ENCODE measurements around the gene PIK3AP1. TPM values are rescaled to one million over a fixed set of nuclear protein-coding genes. Genes with fewer than 3 reads are reported as not detected.

Gene PIK3AP1
- total RNA-seq, 1 experiment from 2014 or later, result 1.7 TPM

GRCh38 chr10:96663797-96664196, 56.5 kb downstream of the PIK3AP1 start:
- no peak for TF ChIP-seq EZH2 (IDR thresholded peaks at IDR 0.05; ENCODE audit: low read depth)
- TF ChIP-seq, protein P1, sequence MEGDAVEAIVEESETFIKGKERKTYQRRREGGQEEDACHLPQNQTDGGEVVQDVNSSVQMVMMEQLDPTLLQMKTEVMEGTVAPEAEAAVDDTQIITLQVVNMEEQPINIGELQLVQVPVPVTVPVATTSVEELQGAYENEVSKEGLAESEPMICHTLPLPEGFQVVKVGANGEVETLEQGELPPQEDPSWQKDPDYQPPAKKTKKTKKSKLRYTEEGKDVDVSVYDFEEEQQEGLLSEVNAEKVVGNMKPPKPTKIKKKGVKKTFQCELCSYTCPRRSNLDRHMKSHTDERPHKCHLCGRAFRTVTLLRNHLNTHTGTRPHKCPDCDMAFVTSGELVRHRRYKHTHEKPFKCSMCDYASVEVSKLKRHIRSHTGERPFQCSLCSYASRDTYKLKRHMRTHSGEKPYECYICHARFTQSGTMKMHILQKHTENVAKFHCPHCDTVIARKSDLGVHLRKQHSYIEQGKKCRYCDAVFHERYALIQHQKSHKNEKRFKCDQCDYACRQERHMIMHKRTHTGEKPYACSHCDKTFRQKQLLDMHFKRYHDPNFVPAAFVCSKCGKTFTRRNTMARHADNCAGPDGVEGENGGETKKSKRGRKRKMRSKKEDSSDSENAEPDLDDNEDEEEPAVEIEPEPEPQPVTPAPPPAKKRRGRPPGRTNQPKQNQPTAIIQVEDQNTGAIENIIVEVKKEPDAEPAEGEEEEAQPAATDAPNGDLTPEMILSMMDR (conservative IDR thresholded peaks at IDR 0.05), result no peak
- Histone ChIP-seq H2AFZ (no peak overlapping the region), H3K36me3 (ENCODE audit: low read depth) (no peaks in the 10 kb centered on the region), H3K4me2 (no peak overlapping the region), H3K4me1 (replicated peaks; ENCODE audit: insufficient read depth) (peaks cover 8% of the 10 kb centered on the region; the same call in 1 of the 2 replicates), H4K20me1 (ENCODE audit: insufficient read depth) (no peaks in the 10 kb centered on the region), H3K27me3 (ENCODE audit: insufficient read depth, low read depth) (no peaks in the 10 kb centered on the region), H3K9me2 (ENCODE audit: insufficient read depth) (no peaks in the 10 kb centered on the region), H3F3A (ENCODE audit: insufficient read depth, low read depth) (no peaks in the 10 kb centered on the region; the same call in none of the 2 replicates), H3K9me3 (ENCODE audit: insufficient read depth, low read depth) (no peaks in the 10 kb centered on the region), H3K4me3 (no peak overlapping the region), H3K27ac (no peak overlapping the region), H3K79me2 (ENCODE audit: low read depth) (no peaks in the 10 kb centered on the region)
- no TSS peak for BruUV-seq (replicated peaks)
- CTCF ChIA-PET, result no interaction called here
- POLR2A ChIA-PET (ENCODE audit: unreplicated experiment), result no interaction called here
- no peak for DNase-seq
- intact Hi-C loops (cut with micrococcal nuclease; ENCODE audit: unreplicated experiment), result no loop called here

- Histone ChIP-seq H3F3A (ENCODE audit: insufficient read depth, low read depth) (no peaks in the 10 kb centered on the region; the same call in none of the 2 replicates), H3K9me2 (ENCODE audit: insufficient read depth) (no peaks in the 10 kb centered on the region), H3K4me3 (no peak overlapping the region), H3K27me3 (ENCODE audit: insufficient read depth, low read depth) (no peaks in the 10 kb centered on the region), H2AFZ (no peak overlapping the region), H3K79me2 (ENCODE audit: low read depth) (no peaks in the 10 kb centered on the region), H3K4me2 (no peak overlapping the region), H3K36me3 (ENCODE audit: low read depth) (no peaks in the 10 kb centered on the region), H3K27ac (no peak overlapping the region), H3K9me3 (ENCODE audit: insufficient read depth, low read depth) (no peaks in the 10 kb centered on the region), H4K20me1 (ENCODE audit: insufficient read depth) (no peaks in the 10 kb centered on the region), H3K4me1 (replicated peaks; ENCODE audit: insufficient read depth) (peaks cover 8% of the 10 kb centered on the region; the same call in 1 of the 2 replicates)
- intact Hi-C loops (cut with micrococcal nuclease; ENCODE audit: unreplicated experiment), result no loop called here
- DNase-seq, result no peak
- CTCF ChIA-PET, result no interaction called here
- BruUV-seq (replicated peaks), result no TSS peak
- TF ChIP-seq, protein P1 (conservative IDR thresholded peaks at IDR 0.05), result no peak
- POLR2A ChIA-PET (ENCODE audit: unreplicated experiment), result no interaction called here
Measured at GRCh38 chr10:96661632-96662031, 58.7 kb downstream of the PIK3AP1 start.

DNA sequence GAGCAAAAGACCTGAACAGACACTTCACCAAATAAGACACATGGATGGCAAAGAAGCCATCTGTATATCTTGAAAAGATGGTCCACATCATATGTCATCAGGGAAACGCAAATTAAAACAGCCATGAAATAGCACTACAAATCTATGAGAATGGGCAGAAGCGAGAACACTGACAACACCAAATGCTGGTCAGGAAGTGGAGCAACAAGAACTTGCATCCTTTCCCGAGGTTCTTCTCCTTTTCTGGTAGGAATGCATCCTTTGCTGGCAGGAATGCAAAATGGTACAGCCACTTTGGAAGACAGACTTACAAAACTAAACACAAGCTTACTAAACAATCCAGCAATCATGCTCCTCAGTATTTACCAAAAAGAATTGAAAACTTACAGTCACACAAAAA, 60.0 kb downstream of the PIK3AP1 start:
- intact Hi-C loops (cut with micrococcal nuclease; ENCODE audit: unreplicated experiment), result no loop called here
- H3K36me3 ChIP-seq (ENCODE audit: low read depth), result no peaks in the 10 kb centered on the region
- no peak overlapping the region for H3K4me3 ChIP-seq
- DNase-seq, result no peak
- H4K20me1 ChIP-seq (ENCODE audit: insufficient read depth), result no peaks in the 10 kb centered on the region
- H3K27me3 ChIP-seq (ENCODE audit: insufficient read depth, low read depth), result no peaks in the 10 kb centered on the region
- peaks cover 6% of the 10 kb centered on the region; the same call in 1 of the 2 replicates for H3K4me1 ChIP-seq (replicated peaks; ENCODE audit: insufficient read depth)
- ChIA-PET CTCF (no interaction called here), POLR2A (ENCODE audit: unreplicated experiment) (no interaction called here)
- no peaks in the 10 kb centered on the region for H3K9me3 ChIP-seq (ENCODE audit: insufficient read depth, low read depth)
- no peak overlapping the region for H3K27ac ChIP-seq
- TF ChIP-seq EZH2 (IDR thresholded peaks at IDR 0.05; ENCODE audit: low read depth), result no peak
- TF ChIP-seq, protein P1 (conservative IDR thresholded peaks at IDR 0.05), result no peak
- H3K79me2 ChIP-seq (ENCODE audit: low read depth), result no peaks in the 10 kb centered on the region
- BruUV-seq (replicated peaks), result no TSS peak
- H3K4me2 ChIP-seq, result no peak overlapping the region
- H2AFZ ChIP-seq, result no peak overlapping the region
- no peaks in the 10 kb centered on the region; the same call in none of the 2 replicates for H3F3A ChIP-seq (ENCODE audit: insufficient read depth, low read depth)
- H3K9me2 ChIP-seq (ENCODE audit: insufficient read depth), result no peaks in the 10 kb centered on the region
